ENCODE data around the gene SLC39A6.

- TF ChIP-seq CTCF (IDR thresholded peaks at IDR 0.05; ENCODE audit: poor library complexity, severe bottlenecking) = no peak
- no peak for TF ChIP-seq EZH2 (IDR thresholded peaks at IDR 0.05; ENCODE audit: borderline replicate concordance, insufficient read depth, low read length, poor library complexity, severe bottlenecking)
- no peak for TF ChIP-seq POLR2AphosphoS5 (IDR thresholded peaks at IDR 0.05)
- no peak for TF ChIP-seq EP300 (conservative IDR thresholded peaks at IDR 0.05; ENCODE audit: poor library complexity, severe bottlenecking)
- TF ChIP-seq SMC3 (conservative IDR thresholded peaks at IDR 0.05; ENCODE audit: poor library complexity) = no peak
- no peak for TF ChIP-seq RAD21 (conservative IDR thresholded peaks at IDR 0.05)
Measured at GRCh38 chr18:36155851-36156757, 27.0 kb upstream of the SLC39A6 start.
